ENCODE measurements around the gene MICB. TPM values are rescaled to one million over a fixed set of nuclear protein-coding genes. Genes with fewer than 3 reads are reported as not detected.

Gene MICB
- total RNA-seq, 1 experiment from 2014 or later, result 4.3 TPM

- no peak for TF ChIP-seq CTCF (IDR thresholded peaks at IDR 0.05; ENCODE audit: unreplicated experiment)
- ChIA-PET POLR2A (interaction anchor here (0.7 to 1.6 kb wide), 9 partner anchors 10 to 190 kb away, joined by 3 to 5 read pairs (median 3); partner anchors contain the start of gene BAG6), CTCF (interaction anchor here (0.6 to 1.1 kb wide), 5 partner anchors 12 to 235 kb away, joined by 3 to 5 read pairs (median 3); no protein-coding TSS in a partner anchor)
- intact Hi-C loops (cut with micrococcal nuclease), result no loop called here
- Mint-ChIP-seq H3K36me3 (ENCODE audit: insufficient read depth, unreplicated experiment) (no peaks in the 10 kb centered on the region), H3K9me3 (ENCODE audit: unreplicated experiment) (no peaks in the 10 kb centered on the region), H3K4me1 (ENCODE audit: insufficient read depth, unreplicated experiment) (peaks cover 13% of the 10 kb centered on the region), H3K27ac (ENCODE audit: low read depth, unreplicated experiment) (peak overlapping the region; percentile 92), H3K4me3 (ENCODE audit: unreplicated experiment) (peak overlapping the region; percentile 90), H3K27me3 (ENCODE audit: insufficient read depth, unreplicated experiment) (peaks cover 8% of the 10 kb centered on the region)
- TSS peak; percentile 78 for BruUV-seq (replicated peaks)
- DNase-seq (ENCODE audit: unreplicated experiment), result peak; percentile 96
Observed at GRCh38 chr6:31462964-31463870, 34.7 kb upstream of the MICB start.

DNA sequence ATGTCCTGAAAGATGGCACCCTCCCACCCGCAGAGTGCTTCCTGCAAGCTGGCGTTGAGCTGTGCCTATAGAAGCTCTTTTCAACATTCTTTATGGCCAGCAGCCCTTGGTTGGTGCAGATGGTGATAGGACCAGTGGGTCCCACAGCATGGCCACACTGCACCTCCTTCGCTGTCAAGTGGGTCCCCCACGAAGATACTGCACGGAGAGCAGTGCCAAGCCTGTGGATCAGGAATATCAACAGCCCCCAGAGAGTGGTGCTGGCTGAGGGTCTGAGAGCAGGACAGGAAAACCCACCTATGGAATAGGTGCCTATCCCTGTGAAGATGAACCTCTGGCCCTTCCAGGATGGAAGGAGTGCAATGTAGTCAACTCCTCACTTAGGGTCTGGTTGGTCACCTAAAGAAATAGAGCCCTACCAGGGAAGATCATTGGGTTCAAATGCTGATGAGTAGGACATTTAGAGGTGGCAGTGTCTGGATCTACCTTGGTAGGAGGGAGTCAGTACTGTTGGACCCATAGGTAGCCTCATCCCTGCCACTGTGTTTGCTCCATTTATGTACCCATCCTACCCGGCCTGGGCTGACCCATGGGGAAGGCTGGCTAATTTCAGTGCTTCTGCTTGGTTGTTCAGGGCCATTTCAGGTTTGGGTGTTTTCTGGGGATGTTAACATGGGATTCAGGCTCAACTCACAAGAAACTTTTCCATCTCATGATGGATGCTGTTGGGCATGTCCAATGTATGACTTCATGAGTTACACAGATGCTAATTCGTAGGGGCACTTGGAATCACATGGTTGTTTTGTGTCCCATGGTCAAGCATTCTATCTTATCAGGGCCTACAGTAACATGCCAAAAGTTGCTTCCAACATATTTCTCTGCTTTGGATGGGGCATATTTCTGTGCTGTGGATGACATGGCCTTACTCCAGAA lies 33.4 kb upstream of the MICB start:
- BruUV-seq (replicated peaks), result no TSS peak
- CTCF ChIA-PET, result no interaction called here
- no peak overlapping the region for H3K4me3 Mint-ChIP-seq (ENCODE audit: unreplicated experiment)
- H3K9me3 Mint-ChIP-seq (ENCODE audit: unreplicated experiment), result no peaks in the 10 kb centered on the region
- peaks cover 13% of the 10 kb centered on the region for H3K4me1 Mint-ChIP-seq (ENCODE audit: insufficient read depth, unreplicated experiment)
- no peak for TF ChIP-seq CTCF (IDR thresholded peaks at IDR 0.05; ENCODE audit: unreplicated experiment)
- POLR2A ChIA-PET, result no interaction called here
- intact Hi-C loops (cut with micrococcal nuclease), result no loop called here
- no peaks in the 10 kb centered on the region for H3K36me3 Mint-ChIP-seq (ENCODE audit: insufficient read depth, unreplicated experiment)
- H3K27ac Mint-ChIP-seq (ENCODE audit: low read depth, unreplicated experiment), result no peak overlapping the region
- H3K27me3 Mint-ChIP-seq (ENCODE audit: insufficient read depth, unreplicated experiment), result no peaks in the 10 kb centered on the region
- DNase-seq (ENCODE audit: unreplicated experiment), result no peak

GRCh38 chr6:31465185-31465536 lies 32.8 kb upstream of the MICB start:
- Mint-ChIP-seq H3K9me3 (ENCODE audit: unreplicated experiment) (no peaks in the 10 kb centered on the region), H3K36me3 (ENCODE audit: insufficient read depth, unreplicated experiment) (no peaks in the 10 kb centered on the region), H3K27ac (ENCODE audit: low read depth, unreplicated experiment) (no peak overlapping the region), H3K4me1 (ENCODE audit: insufficient read depth, unreplicated experiment) (peaks cover 13% of the 10 kb centered on the region), H3K4me3 (ENCODE audit: unreplicated experiment) (no peak overlapping the region), H3K27me3 (ENCODE audit: insufficient read depth, unreplicated experiment) (no peaks in the 10 kb centered on the region)
- no peak for TF ChIP-seq CTCF (IDR thresholded peaks at IDR 0.05; ENCODE audit: unreplicated experiment)
- intact Hi-C loops (cut with micrococcal nuclease), result no loop called here
- no peak for DNase-seq (ENCODE audit: unreplicated experiment)
- no TSS peak for BruUV-seq (replicated peaks)
- CTCF ChIA-PET, result no interaction called here
- POLR2A ChIA-PET, result no interaction called here

DNA sequence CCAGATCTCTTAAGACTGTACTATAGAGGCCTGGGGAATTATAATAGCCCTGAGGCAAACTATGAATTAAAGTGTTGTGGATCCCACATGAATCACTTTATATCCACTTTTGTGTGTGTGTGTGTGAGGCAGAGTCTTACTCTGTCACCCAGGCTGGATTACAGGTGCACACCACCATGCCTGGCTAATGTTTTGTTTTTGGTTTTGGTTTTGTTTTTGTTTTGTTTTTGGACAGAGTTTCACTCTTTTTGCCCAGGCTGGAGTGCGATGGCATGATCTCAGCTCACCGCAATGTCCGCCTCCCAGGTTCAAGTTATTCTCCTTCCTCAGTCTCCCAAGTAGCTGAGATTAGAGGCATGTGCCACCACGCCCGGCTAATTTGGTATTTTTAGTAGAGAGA lies 32.2 kb upstream of the MICB start:
- Mint-ChIP-seq H3K4me3 (ENCODE audit: unreplicated experiment) (no peak overlapping the region), H3K36me3 (ENCODE audit: insufficient read depth, unreplicated experiment) (no peaks in the 10 kb centered on the region), H3K4me1 (ENCODE audit: insufficient read depth, unreplicated experiment) (peaks cover 13% of the 10 kb centered on the region), H3K9me3 (ENCODE audit: unreplicated experiment) (no peaks in the 10 kb centered on the region), H3K27me3 (ENCODE audit: insufficient read depth, unreplicated experiment) (no peaks in the 10 kb centered on the region), H3K27ac (ENCODE audit: low read depth, unreplicated experiment) (no peak overlapping the region)
- intact Hi-C loops (cut with micrococcal nuclease), result no loop called here
- no peak for DNase-seq (ENCODE audit: unreplicated experiment)
- ChIA-PET POLR2A (no interaction called here), CTCF (no interaction called here)
- TF ChIP-seq CTCF (IDR thresholded peaks at IDR 0.05; ENCODE audit: unreplicated experiment), result no peak
- no TSS peak for BruUV-seq (replicated peaks)
